ENCODE data around the gene MARCKSL1. TPM values are rescaled to one million over a fixed set of nuclear protein-coding genes. Genes with fewer than 3 reads are reported as not detected.
"Not testable (repeated sequence)": the region's sequence is repeated elsewhere in the genome, so short reads cannot be mapped to it uniquely, and the experiment has no call there.

MARCKSL1 gene
- total RNA-seq, 1 donor from 2014 or later: 10.0 TPM

- H3K27ac ChIP-seq (replicated peaks): peak overlapping the region; percentile 88
- TF ChIP-seq CTCF (IDR thresholded peaks at IDR 0.05; ENCODE audit: borderline replicate concordance): no peak
- peaks cover 26% of the 10 kb centered on the region for H3K4me1 ChIP-seq
- DNase-seq: no peak
- intact Hi-C loops (cut with micrococcal nuclease): no loop called here
- H3K36me3 ChIP-seq: no peaks in the 10 kb centered on the region
- H3K4me3 ChIP-seq: peak overlapping the region; percentile 88
- H3K9me3 ChIP-seq (replicated peaks): no peaks in the 10 kb centered on the region
- no peaks in the 10 kb centered on the region for H3K27me3 ChIP-seq (ENCODE audit: low read depth)
Measured at GRCh38 chr1:32291145-32291707, 44.8 kb downstream of the MARCKSL1 start.

- H3K36me3 ChIP-seq: no peaks in the 10 kb centered on the region
- H3K27ac ChIP-seq (replicated peaks): no peak overlapping the region
- TF ChIP-seq CTCF (IDR thresholded peaks at IDR 0.05; ENCODE audit: borderline replicate concordance): no peak
- H3K4me3 ChIP-seq: no peak overlapping the region
- intact Hi-C loops (cut with micrococcal nuclease): no loop called here
- no peaks in the 10 kb centered on the region for H3K27me3 ChIP-seq (ENCODE audit: low read depth)
- no peaks in the 10 kb centered on the region for H3K9me3 ChIP-seq (replicated peaks)
- H3K4me1 ChIP-seq: peaks cover 23% of the 10 kb centered on the region
- no peak for DNase-seq
Measured at GRCh38 chr1:32289256-32289655, 46.8 kb downstream of the MARCKSL1 start.

- H3K27me3 ChIP-seq (ENCODE audit: low read depth): no peaks in the 10 kb centered on the region
- intact Hi-C loops (cut with micrococcal nuclease): no loop called here
- H3K9me3 ChIP-seq (replicated peaks): no peaks in the 10 kb centered on the region
- H3K36me3 ChIP-seq: no peaks in the 10 kb centered on the region
- no peak for TF ChIP-seq CTCF (IDR thresholded peaks at IDR 0.05; ENCODE audit: borderline replicate concordance)
- no peak overlapping the region for H3K27ac ChIP-seq (replicated peaks)
- DNase-seq: no peak
- no peak overlapping the region for H3K4me3 ChIP-seq
- peaks cover 8% of the 10 kb centered on the region for H3K4me1 ChIP-seq
Measured at GRCh38 chr1:32286763-32287162, 49.3 kb downstream of the MARCKSL1 start.

GRCh38 chr1:32285658-32286057 lies 50.4 kb downstream of the MARCKSL1 start:
- H3K4me3 ChIP-seq: no peak overlapping the region
- H3K9me3 ChIP-seq (replicated peaks): no peaks in the 10 kb centered on the region
- H3K27ac ChIP-seq (replicated peaks): no peak overlapping the region
- no peaks in the 10 kb centered on the region for H3K36me3 ChIP-seq
- no peak for TF ChIP-seq CTCF (IDR thresholded peaks at IDR 0.05; ENCODE audit: borderline replicate concordance)
- H3K27me3 ChIP-seq (ENCODE audit: low read depth): no peaks in the 10 kb centered on the region
- H3K4me1 ChIP-seq: no peaks in the 10 kb centered on the region
- intact Hi-C loops (cut with micrococcal nuclease): no loop called here
- DNase-seq: no peak

GRCh38 chr1:32284777-32285176 lies 51.3 kb downstream of the MARCKSL1 start:
- DNase-seq; intact Hi-C loops (cut with micrococcal nuclease); H3K4me1 ChIP-seq; H3K9me3 ChIP-seq (replicated peaks); H3K36me3 ChIP-seq; H3K4me3 ChIP-seq; H3K27ac ChIP-seq (replicated peaks); H3K27me3 ChIP-seq (ENCODE audit: low read depth): not testable (repeated sequence)

Other genes with a start within 250 kb of the MARCKSL1 start
- gene KPNA6, start 228.2 kb downstream of the MARCKSL1 start, total RNA-seq: 75.9 TPM
- 17.2 TPM for gene TXLNA, start 156.6 kb downstream of the MARCKSL1 start, total RNA-seq
- 16.7 TPM for gene CCDC28B, start 135.6 kb downstream of the MARCKSL1 start, total RNA-seq
- gene IQCC, start 130.6 kb downstream of the MARCKSL1 start, total RNA-seq: 0.71 TPM
- not detected for gene DCDC2B, start 127.1 kb downstream of the MARCKSL1 start, total RNA-seq
- gene TMEM234, start 113.9 kb downstream of the MARCKSL1 start, total RNA-seq: 10.9 TPM
- gene EIF3I, start 113.8 kb downstream of the MARCKSL1 start, total RNA-seq: 91.1 TPM
- 7.9 TPM for gene FAM167B, start 89.0 kb downstream of the MARCKSL1 start, total RNA-seq
- gene LCK, start 85.0 kb downstream of the MARCKSL1 start, total RNA-seq: 0.63 TPM
- gene HDAC1, start 44.1 kb downstream of the MARCKSL1 start, total RNA-seq: 40.4 TPM
- gene FAM229A, start 26.3 kb upstream of the MARCKSL1 start, total RNA-seq: 2.1 TPM
- gene TSSK3, start 26.3 kb upstream of the MARCKSL1 start, total RNA-seq: 2.1 TPM
- gene BSDC1, start 58.2 kb upstream of the MARCKSL1 start, total RNA-seq: 44.9 TPM
- 0.03 TPM for gene ZBTB8B, start 128.8 kb upstream of the MARCKSL1 start, total RNA-seq
- 3.4 TPM for gene ZBTB8A, start 203.2 kb upstream of the MARCKSL1 start, total RNA-seq